ENCODE results near the gene DGKZ. TPM values are rescaled to one million over a fixed set of nuclear protein-coding genes. Genes with fewer than 3 reads are reported as not detected.
A peak's percentile ranks its signal among the peaks of the same experiment; 100 is the strongest.

The DGKZ gene
- total and polyA plus RNA-seq, 4 donors, result 33.3 to 63.2 (median 44.1) TPM

DNA sequence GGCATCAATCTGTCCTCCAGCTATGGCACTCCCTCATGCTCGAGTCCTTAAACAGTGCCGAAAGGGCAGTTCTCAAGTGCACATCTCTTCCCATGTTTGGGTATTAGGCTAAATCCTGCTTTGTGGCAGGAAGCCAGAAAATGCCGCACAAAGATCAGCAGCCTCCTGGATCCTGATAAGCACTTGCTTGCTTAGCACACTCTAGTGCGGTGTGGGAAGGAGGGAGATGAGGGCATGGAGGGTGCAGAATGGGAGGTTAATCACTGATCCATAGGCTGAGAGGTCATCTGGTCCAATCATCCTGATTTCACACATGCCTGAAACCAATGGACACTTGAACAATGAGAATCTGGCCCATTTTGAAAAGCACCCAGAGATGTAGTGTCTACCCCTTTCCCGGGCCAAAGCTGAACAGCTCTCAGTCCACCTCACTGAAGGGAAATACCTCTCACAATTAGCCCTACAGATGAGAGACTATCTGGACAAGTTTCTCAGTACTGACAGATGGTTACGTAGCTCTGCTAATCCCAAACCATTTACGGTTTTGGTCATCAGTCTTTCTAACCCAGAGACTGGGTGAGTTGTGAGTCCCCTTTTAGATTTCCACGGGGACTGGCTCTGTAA, 74.1 kb downstream of the DGKZ start:
- TF ChIP-seq CTCF (IDR thresholded peaks at IDR 0.05; ENCODE audit: control extremely low read depth, extremely low read depth), result no peak
- Histone ChIP-seq H3K4me1 (ENCODE audit: control insufficient read depth in 5 of 5, insufficient read depth in 5 of 5, low read length in 5 of 5) (peaks cover 0 to 5% (median 0%) of the 10 kb centered on the region in 5 donors), H3K27me3 (ENCODE audit: control insufficient read depth in 3 of 3, insufficient read depth in 3 of 3, low read length in 2 of 3) (no peaks in the 10 kb centered on the region), H3K36me3 (ENCODE audit: control insufficient read depth in 4 of 4, insufficient read depth in 4 of 4, low read length in 4 of 4) (peaks cover 0 to 19% (median 11%) of the 10 kb centered on the region in 4 donors), H3K27ac (ENCODE audit: low read depth in 1 of 2, low read length in 1 of 2) (no peak overlapping the region), H3K9ac (ENCODE audit: insufficient read depth in 1 of 2, low read length in 2 of 2) (no peak overlapping the region), H3K4me3 (no peak overlapping the region), H3K9me3 (ENCODE audit: control insufficient read depth in 4 of 4, insufficient read depth in 3 of 4, low read length in 3 of 4) (no peaks in the 10 kb centered on the region)
- 88 to 95% methylated on average over 8 of the region's 8 CpGs for WGBS, 2 donors
- ATAC-seq (ENCODE audit: insufficient read depth, low FRiP score), result no peak
- DNase-seq, result peak in 1 of 3 donors; percentile 27

GRCh38 chr11:46422588-46422987, 75.3 kb downstream of the DGKZ start:
- WGBS, 2 donors, result 77 to 88% methylated on average over 7 of the region's 7 CpGs
- Histone ChIP-seq H3K4me3 (no peak overlapping the region), H3K36me3 (ENCODE audit: control insufficient read depth in 4 of 4, insufficient read depth in 4 of 4, low read length in 4 of 4) (peaks cover 0 to 16% (median 9%) of the 10 kb centered on the region in 4 donors), H3K9ac (ENCODE audit: insufficient read depth in 1 of 2, low read length in 2 of 2) (peak overlapping the region in 1 of 2 donors; percentile 13), H3K9me3 (ENCODE audit: control insufficient read depth in 4 of 4, insufficient read depth in 3 of 4, low read length in 3 of 4) (no peaks in the 10 kb centered on the region), H3K27me3 (ENCODE audit: control insufficient read depth in 3 of 3, insufficient read depth in 3 of 3, low read length in 2 of 3) (no peaks in the 10 kb centered on the region), H3K4me1 (ENCODE audit: control insufficient read depth in 5 of 5, insufficient read depth in 5 of 5, low read length in 5 of 5) (peaks cover 0 to 5% (median 0%) of the 10 kb centered on the region in 5 donors), H3K27ac (ENCODE audit: low read depth in 1 of 2, low read length in 1 of 2) (no peak overlapping the region)
- DNase-seq (peak in 1 of 3 donors; percentile 7), ATAC-seq (ENCODE audit: insufficient read depth, low FRiP score) (no peak)
- no peak for TF ChIP-seq CTCF (IDR thresholded peaks at IDR 0.05; ENCODE audit: control extremely low read depth, extremely low read depth)

DNA sequence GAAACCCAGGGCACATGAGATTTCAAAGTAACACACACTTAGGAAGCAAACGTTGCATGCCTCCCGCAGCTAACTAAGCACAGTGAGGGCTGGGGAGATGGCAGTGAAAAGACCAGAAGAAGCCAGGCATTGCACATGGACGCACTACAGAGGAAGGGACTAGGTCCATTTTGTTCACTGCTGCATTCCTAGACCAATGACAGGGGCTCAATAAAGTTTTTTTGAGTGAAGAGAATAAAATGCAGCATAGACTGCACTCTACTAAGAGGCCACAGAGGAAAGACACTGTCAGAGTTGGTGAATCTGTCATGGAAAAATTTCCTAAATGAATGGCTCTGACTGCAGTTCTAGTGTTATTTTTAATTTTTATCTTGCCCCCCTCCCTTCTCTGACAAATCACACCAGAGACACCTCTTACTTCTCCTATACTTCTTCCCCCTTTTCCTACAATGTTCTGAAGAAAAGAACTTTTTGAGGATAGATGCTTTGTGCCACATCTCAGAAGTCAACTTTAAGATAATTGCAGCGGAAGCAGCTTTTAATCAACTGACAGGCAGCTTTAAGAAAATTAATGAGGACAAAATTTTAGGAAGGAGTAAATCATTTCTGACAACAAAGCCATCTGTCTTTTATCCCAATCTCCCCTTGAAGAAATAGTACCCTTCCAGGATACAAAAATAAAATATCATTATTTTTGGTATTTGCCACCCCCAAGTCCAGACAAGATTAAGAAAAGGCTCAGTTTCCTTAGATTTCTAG, 79.1 kb downstream of the DGKZ start:
- Histone ChIP-seq H3K27me3 (ENCODE audit: control insufficient read depth in 3 of 3, insufficient read depth in 3 of 3, low read length in 2 of 3) (no peaks in the 10 kb centered on the region), H3K36me3 (ENCODE audit: control insufficient read depth in 4 of 4, insufficient read depth in 4 of 4, low read length in 4 of 4) (peaks cover 4 to 23% (median 12%) of the 10 kb centered on the region in 4 donors), H3K4me1 (ENCODE audit: control insufficient read depth in 5 of 5, insufficient read depth in 5 of 5, low read length in 5 of 5) (peaks cover 0 to 5% (median 0%) of the 10 kb centered on the region in 5 donors), H3K4me3 (no peak overlapping the region), H3K9me3 (ENCODE audit: control insufficient read depth in 4 of 4, insufficient read depth in 3 of 4, low read length in 3 of 4) (no peaks in the 10 kb centered on the region), H3K9ac (ENCODE audit: insufficient read depth in 1 of 2, low read length in 2 of 2) (no peak overlapping the region), H3K27ac (ENCODE audit: low read depth in 1 of 2, low read length in 1 of 2) (no peak overlapping the region)
- DNase-seq (no peak), ATAC-seq (ENCODE audit: insufficient read depth, low FRiP score) (no peak)
- WGBS, 2 donors, result 88 to 90% methylated on average over 4 of the region's 4 CpGs
- TF ChIP-seq CTCF (IDR thresholded peaks at IDR 0.05; ENCODE audit: control extremely low read depth, extremely low read depth), result no peak

Measured in lung (tissue), 12 donors.